NCI-H345 (cell line): ENCODE measurements around the gene FIBCD1.

ENCODE experiments used
- DNase-seq: peaks from one replicate; lab custom pipeline; 2025; lab: John Stamatoyannopoulos, UW

Gene FIBCD1

DNA sequence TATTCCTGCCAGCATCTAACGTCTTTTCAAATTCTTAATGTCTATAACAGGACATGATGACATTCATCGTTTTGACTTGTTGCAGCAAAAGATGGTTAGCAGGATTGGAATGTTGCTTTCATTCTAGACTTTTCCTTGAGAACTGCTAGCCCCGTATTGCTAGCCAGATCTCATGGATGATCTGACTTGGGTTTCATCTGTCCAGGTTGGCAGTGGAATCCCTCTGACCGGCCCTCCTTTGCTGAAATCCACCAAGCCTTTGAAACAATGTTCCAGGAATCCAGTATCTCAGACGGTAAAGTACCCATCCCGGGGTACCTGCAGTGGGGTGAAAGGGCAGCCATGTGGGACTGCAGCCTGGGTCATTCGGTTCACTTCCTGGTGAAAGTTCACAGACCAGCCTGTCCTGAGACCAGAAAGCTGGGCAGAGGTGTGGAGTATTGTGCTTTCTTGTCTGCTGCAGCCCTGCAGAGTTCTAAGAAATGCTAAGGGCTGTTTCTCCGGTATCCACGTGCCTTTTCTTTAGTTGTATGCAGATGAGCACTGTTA is 59.1 kb downstream of the FIBCD1 start:
- no peak for DNase-seq

DNA sequence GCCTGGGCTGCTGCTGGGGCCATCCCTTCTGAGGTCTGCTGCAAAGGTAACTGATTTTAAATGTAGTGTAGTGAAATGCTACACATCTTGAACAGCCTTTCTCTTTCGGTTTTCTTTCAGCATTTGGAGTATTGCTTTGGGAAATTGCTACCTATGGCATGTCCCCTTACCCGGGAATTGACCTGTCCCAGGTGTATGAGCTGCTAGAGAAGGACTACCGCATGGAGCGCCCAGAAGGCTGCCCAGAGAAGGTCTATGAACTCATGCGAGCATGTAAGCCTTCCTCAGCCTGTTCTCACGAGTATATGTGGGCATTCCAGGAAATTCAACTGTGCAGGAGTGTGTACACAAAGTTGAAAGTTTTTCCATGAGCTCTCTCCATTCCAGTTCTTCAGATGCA is 60.8 kb downstream of the FIBCD1 start:
- no peak for DNase-seq

DNA sequence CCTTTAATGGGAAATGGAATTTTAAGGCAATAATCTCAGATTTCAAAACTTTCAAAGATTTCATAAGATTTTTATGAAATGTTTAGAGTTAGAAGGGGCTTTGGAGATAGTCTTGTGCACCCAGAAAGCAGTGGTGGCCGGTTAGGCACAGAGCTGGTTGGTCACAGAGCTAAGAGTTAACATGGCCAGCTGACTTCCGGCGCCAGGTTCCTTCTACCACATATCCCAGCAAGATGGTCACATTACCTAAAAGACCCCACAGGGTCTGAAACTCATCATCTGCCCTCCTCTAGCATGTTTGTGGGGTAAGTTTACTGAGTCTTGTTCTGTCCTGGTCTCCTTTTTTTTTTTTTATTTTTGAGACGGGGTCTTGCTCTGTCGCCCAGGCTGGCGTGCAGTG is 61.7 kb downstream of the FIBCD1 start:
- no peak for DNase-seq

DNA sequence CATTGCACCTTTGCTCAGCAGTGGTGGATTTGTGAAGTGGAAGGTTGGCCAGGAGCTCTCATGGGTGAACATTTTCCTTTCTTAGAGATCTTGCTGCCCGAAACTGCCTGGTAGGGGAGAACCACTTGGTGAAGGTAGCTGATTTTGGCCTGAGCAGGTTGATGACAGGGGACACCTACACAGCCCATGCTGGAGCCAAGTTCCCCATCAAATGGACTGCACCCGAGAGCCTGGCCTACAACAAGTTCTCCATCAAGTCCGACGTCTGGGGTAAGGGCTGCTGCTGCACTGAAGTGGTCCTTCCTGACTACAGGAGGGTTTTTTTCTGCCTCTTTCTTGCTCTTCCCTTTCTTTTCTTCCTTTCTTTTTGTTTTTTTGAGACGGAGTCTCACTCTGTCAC is 64.3 kb downstream of the FIBCD1 start:
- DNase-seq = no peak

DNA sequence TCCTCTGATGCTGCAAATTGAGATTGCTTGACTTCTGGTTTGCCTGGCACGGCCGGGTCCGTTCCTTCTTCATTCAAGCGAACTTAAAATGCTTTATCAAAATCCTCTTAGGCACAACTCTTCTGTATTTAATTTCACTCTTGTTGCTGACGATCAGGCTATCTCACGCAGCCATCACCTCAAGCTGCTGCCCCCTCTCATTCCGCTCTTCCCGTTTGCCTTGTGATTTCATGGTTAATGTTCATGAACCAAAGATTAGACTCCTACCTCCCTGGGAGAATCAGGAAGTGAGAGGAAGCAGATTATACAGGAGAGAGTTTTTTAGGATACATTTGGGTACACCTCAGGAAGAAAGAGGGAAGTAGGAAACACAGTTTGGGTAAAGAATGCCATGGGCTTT is 65.1 kb downstream of the FIBCD1 start:
- no peak for DNase-seq

DNA sequence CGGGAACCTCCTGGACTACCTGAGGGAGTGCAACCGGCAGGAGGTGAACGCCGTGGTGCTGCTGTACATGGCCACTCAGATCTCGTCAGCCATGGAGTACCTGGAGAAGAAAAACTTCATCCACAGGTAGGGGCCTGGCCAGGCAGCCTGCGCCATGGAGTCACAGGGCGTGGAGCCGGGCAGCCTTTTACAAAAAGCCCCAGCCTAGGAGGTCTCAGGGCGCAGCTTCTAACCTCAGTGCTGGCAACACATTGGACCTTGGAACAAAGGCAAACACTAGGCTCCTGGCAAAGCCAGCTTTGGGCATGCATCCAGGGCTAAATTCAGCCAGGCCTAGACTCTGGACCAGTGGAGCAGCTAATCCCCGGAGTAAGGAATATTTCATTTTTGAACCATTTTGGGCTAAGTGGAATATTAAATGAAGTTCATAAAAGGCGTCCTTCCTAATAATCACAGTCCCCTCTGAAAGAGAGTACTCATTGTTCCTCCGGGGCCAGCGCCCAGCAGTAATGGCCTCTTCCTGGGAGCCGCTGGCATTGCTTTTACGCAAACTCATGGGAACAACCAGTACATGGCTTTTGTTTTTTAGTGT is 66.0 kb downstream of the FIBCD1 start:
- DNase-seq = no peak

DNA sequence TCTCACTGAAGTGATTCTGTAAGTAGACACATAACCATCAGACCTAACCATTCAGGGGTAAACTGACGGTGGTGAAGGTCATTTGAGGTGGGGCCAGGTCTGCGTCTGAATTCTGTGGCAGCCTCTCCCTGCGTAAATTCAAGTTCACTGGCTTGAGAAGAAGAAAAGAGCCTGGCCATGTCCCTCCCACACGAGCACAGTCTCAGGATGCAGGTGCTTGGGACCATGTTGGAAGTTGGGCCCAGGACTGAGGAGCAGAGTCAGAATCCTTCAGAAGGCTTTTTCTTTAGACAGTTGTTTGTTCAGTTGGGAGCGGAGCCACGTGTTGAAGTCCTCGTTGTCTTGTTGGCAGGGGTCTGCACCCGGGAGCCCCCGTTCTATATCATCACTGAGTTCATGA is 66.5 kb downstream of the FIBCD1 start:
- DNase-seq = no peak

DNA sequence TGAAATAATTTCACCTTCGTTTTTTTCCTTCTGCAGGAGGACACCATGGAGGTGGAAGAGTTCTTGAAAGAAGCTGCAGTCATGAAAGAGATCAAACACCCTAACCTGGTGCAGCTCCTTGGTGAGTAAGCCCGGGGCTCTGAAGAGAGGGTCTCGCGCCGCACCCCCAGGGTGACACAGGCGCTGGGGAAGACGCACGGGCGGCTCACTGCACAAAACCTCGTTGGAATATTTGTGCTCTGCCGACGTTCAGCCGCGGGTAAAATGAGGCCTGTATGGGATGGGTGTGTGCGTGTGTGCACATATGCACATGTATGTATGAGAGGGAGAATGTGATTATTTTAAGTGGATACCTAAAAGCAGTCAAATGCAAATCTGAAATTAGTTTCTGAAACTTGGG is 67.0 kb downstream of the FIBCD1 start:
- no peak for DNase-seq

DNA sequence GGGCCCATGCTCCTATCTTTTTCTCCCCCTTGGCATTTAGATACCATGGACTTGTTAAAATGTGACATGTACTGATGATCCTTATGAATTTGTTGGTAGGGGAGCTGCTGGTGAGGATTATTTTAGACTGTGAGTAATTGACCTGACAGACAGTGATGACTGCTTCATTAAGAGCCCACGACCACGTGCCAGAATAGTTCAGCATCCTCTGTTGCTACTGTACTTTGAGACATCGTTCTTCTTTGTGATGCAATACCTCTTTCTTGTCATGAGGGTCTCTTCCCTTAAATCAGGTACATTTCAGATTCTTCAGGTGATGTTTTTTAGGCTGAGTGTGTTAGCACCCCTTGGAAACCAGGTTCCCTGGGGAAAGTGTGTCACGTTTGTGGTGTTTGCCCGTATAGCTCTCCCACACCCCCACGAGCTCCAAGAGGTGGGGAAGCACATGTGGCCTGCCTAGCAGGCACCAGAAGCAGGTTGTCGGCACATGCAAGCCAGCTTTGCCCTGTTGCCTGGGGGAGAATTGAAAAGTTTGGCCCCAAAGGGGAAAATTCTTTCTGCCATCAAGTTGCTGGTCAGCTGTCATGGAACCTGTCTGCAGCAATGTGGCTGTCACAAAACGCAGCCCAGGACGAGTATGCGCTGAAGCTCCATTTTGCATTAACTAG is 67.5 kb downstream of the FIBCD1 start:
- DNase-seq = no peak

DNA sequence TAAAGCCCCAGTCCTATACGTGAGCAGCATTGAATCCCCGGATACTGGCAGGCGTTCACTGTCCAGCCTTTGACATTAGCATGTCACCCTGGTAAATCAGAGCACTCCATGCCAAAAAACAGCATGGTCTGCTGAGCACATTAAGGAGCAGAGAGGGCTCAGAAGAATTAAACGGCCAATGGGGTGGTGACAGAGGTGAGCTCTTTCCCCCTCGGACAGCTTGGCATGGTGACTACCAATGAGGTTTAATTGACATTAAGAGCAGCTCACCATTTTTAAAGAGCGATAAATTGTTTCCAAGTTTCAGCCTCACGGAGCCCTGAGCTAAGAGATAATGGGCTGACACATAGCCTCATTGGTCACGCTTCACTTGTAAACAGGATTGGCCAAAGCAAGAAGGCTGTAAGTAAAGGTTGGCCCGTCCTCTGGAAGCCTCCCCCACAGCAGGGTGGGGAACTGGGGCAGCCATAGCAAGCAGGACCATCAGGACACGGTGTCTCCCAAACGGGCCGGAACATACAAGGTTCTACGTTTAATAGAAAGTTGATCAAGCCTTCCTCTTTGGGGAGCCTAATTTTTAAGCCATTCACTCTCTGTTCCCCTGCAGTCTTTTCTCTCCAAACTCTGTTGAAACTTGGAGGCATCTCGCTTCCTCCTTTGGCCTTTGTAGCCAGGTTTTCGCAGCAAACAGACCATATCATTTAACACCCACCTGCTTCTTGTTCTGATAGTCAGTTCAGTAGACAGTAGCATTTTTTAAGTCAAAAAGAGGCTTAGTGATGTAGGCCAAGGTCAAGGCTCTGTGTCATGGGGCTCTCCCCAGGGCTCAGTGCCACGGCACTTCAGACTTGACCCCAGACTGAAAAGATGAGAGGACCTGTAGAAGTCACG is 68.3 kb downstream of the FIBCD1 start:
- no peak for DNase-seq

DNA sequence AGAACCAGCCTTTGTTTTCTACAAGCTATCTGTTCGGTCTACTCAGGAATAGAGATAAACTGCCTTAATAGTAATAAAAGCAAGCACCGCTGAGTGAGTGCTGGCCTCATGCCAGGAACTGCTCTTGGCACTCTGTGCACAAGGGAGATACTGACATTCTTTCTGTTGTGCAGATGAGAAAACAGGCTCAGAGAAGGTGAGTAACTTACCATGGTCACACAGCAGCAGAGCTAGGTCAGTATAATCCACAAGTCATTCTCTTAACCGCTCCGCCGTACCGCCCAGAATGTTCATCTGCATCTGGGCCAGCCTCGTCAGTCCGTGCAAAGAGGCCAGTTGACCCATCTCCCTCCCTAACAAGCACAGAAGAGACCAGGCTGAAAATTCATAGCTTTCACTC is 69.8 kb downstream of the FIBCD1 start:
- DNase-seq = peak; percentile 8

DNA sequence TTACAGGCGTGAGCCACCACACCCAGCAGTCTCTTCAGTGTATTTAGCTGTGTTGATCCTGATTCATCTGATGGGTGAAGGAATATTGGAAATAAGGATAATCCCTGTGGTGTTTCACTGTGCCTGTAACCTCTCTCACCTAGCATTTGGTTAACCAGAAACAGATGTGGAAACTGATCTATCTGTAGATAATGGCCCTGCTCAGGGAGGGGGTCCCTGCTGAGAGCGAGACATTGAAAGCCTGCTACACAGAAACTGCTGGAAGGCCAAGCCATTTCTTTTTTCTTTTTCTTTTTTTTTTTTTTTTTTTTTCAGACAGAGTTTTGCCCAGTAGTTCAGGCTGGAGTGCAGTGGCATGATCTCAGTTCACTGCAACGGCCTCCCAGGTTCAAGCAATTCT is 70.8 kb downstream of the FIBCD1 start:
- no peak for DNase-seq

DNA sequence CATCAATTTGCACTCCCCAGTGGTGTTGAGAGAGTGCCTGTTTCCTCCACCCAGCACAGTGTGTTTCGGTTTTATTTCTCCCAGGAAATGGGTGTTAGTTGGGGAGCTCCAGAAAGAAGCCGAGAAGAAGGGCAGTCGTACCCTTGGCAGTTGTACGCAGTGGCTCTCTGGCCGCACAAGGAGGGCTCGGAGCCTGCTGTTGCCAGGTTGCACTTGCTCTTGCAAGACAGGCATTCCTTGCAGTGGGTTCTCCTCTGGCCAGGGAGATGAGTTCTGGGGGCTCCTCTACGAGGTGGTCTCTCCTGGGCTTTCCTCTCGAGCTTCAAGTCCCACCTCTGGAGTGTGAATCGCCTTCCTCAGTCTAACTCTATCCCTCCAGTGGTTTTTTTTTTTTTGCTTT is 71.5 kb downstream of the FIBCD1 start:
- DNase-seq = no peak

DNA sequence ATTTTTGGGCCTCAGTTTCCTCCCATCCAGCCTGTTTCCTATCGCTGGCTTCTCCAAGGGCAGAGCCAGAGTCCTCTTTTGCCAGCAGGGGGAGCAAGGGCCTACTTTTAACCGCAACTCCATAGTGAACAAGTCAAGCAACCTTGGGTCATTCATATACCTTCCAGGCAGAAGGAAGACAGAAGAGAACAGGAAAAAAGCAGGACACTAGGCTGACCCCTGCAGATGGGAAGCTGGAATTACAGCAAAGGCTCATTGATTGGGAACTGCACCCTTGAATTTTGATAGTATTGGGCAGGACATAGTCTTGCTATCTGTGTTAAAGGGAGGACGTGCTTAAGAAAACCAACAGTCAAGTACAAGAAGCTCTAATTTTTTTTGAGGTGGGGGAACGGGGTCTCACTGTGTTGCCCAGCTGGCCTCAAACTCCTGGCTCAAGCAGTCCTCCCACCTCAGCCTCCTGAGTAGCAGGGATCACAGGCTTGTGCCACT is 72.5 kb downstream of the FIBCD1 start:
- peak; percentile 68 for DNase-seq

DNA sequence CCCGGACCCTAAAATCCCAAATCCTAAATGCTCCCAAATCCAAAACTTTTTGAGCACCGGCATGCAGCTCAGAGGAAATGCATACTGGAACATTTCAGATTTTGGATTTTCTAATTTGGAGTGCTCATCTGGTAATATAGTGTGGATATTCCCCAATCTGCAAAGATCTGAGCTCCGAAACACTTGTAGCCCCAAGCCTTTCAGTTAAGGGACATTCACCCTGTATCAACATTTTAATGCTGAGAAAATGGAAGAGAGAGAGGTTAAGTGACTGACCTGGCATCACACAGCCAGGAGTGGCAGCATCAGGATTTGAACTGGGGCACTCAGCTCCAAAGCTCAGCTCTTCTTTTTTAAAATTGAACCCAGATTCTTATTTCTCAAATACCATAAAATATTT is 73.1 kb downstream of the FIBCD1 start:
- DNase-seq = no peak

DNA sequence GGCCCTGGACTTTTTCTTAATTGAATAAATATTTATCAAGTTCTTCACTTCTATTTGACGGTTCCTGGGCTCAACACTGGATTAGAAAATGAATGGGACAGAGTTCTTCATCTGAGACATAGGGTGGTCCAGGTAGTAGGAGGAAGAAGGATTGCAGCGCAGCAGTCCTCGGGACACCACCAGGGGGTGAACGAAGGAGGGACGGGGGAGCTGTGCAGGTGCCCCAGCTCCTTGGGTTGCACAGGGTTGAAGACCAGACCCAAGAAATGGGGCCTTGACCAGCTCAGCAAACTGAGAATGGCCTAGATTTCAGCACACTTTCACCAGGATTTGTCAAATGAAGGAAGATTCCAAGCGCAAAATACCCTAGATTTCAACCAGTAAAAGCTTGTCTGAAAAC is 74.5 kb downstream of the FIBCD1 start:
- no peak for DNase-seq

DNA sequence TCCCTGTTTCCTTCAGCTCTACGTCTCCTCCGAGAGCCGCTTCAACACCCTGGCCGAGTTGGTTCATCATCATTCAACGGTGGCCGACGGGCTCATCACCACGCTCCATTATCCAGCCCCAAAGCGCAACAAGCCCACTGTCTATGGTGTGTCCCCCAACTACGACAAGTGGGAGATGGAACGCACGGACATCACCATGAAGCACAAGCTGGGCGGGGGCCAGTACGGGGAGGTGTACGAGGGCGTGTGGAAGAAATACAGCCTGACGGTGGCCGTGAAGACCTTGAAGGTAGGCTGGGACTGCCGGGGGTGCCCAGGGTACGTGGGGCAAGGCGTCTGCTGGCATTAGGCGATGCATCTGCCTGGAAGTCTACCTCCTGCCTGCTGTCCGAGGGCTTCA is 76.3 kb downstream of the FIBCD1 start:
- no peak for DNase-seq

DNA sequence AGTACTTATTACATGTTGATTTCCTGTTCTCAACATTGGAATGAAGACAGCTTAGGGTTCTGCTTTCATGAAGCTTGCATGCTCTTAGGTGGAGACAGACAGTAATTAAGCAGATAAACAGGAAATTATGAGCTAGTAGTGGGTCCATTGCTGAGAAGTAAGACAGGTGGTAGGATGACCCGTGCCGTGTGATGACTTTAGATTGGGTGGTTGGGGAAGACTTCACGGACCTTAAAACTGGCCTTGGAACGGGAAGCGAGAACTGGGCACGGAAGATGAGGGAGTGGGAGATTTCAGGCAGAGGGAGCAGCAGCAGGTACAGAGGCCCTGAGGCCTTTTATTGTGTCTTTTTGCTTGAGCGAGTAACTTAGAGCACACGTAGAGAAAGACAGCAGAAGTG is 76.8 kb downstream of the FIBCD1 start:
- DNase-seq = no peak

DNA sequence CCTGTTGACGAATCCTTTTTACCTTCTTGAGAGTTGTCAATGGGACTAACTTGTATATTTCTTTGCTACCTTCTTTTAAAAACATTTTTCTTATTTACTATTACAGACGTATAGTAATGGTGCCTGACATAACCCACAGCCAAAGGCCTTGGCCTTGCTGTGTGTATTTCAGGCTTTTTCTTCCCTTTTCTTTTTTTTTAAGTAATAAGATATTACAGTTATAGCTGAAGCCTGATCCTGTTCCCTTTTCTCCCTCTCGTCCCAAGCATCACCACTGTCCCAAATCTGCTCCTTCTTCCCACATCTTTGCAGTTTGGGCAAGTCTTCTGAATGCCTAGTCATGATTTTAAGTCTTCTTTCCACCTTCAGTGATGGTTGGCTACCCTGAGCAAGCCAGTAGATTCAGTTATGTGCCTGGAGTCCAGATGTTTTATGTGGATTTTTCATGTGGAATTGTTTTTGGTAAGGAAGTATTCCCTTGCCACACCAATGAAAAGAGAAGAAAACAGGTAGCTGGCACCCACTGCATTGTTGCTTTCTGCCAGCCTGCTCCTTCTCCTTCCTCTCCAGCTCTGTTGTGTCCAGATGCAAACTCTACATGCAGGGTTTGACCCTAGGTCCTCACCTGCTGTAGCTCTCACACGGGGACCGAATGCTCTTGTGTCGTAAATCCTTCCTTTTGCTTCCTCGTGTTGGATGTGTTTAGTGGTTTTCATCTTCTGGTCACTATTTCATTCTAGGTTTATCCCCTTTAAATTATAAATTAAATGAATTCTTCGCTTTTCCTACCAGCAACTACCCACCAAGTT is 77.5 kb downstream of the FIBCD1 start:
- no peak for DNase-seq

DNA sequence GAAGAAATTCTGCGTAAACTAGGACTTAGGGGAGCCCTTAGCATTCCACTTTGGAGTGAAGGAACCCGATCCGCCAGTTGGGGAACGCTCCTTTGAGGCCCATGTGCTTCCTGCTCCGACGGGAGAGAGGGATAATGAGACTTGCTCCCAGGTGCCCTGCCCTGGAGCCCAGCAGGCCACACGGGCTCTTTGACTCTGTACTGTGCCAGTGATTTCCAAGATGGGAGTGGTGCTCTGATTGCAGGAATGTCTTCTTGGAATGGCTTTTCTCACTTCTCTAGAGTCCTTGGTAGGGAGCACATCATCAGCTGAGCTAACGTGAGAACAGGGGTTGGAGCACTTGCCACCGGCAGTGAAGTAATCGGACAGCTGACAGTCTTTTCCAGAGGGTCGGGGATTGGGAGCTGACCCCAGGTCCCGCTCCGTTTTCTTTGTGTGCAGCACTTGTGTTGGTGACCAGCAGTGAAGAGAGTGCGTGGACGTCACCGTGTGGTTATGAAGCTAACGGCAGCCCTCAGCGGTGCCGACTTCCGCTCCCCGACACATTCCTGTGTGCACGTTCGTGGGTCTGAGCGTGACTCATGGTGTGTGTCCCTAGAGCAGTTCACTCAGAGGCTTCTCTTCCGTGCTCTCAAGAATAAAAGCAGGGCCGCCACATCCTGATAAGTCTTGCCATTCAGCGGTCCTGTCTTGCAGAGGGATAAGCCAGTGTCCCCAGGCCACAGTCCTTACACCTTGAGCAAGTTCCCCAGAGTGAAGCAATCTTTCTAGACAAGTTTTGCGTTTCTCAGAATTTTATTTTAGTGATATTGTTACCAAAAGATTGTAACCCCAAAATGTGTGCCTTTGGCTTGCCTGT is 78.4 kb downstream of the FIBCD1 start:
- no peak for DNase-seq
